Measurements from ENCODE around the gene TP73.
A peak's percentile ranks its signal among the peaks of the same experiment; 100 is the strongest.

Gene TP73

DNA sequence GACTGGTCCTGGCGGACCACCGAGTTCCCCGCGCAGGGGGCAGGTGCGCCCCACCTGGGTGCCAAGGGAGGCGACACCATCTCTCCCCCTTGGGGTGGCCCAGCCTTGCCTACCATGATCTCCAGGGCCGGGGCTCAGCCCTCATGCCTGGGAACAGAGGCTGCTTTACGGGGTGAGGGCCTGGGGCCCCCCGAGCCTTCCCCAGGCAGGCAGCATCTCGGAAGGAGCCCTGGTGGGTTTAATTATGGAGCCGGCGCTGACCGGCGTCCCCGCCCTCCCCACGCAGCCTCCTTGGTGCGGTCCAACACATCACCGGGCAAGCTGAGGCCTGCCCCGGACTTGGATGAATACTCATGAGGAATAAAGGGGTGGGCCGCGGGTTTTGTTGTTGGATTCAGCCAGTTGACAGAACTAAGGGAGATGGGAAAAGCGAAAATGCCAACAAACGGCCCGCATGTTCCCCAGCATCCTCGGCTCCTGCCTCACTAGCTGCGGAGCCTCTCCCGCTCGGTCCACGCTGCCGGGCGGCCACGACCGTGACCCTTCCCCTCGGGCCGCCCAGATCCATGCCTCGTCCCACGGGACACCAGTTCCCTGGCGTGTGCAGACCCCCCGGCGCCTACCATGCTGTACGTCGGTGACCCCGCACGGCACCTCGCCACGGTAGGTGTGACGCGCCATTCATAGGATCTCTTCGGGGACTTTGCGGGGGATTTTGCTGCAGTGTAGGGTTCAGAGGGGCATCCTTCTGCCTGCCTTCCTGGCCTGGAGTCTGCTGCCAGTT is 38.2 kb downstream of the TP73 start:
- DNase-seq = no peak

- no peak for DNase-seq
These were observed 39.3 kb downstream of the TP73 start for GRCh38 chr1:3691421-3692204.

- no peak for DNase-seq
These were observed 40.3 kb downstream of the TP73 start for GRCh38 chr1:3692598-3692997.

- no peak for DNase-seq
These were observed 41.0 kb downstream of the TP73 start for GRCh38 chr1:3693321-3693720.

GRCh38 chr1:3695326-3696217 is 43.3 kb downstream of the TP73 start:
- DNase-seq = peak; percentile 41

- DNase-seq = no peak
These were observed 44.4 kb downstream of the TP73 start for GRCh38 chr1:3696689-3697088.

DNA sequence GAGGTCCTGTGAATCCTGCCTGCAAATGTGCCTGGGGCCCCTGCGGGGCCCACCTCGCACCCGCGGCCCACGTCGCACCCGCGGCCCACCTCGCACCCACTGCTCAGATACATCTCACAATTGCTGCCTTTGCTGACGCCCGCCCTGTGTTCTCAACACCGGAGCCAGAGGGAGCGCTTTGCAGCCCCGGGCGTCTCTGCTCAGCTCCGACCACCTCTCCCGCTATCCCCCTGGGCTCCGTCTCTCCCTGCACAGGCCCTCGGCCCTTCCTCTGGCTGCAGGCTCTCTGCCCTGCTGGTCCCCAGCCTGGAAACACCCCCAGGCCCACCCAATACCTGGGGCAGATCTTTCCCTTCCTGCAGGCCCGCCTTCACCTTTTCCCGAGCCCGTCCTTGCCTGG is 44.8 kb downstream of the TP73 start:
- DNase-seq = no peak

DNA sequence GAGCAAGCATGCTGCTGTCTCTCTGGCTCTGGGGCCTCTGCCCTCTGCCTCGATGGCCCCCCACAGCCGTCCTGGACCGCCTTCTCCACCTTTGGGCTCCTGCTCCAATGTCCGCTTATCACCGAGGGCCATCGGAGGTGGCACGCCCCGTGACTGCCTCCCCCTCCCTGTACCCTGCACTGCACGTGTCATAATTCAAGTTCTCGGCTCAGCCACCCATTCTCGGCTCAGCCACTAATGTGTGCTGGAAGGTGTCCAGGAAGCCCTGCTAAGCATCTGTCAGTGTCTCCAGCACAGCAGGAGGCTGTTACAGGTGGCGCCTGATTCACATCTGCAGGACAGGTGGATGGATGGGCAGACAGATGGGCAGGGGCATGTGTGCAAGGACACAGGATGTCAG is 45.5 kb downstream of the TP73 start:
- no peak for DNase-seq

GRCh38 chr1:3698660-3699408 is 46.5 kb downstream of the TP73 start:
- no peak for DNase-seq

DNA sequence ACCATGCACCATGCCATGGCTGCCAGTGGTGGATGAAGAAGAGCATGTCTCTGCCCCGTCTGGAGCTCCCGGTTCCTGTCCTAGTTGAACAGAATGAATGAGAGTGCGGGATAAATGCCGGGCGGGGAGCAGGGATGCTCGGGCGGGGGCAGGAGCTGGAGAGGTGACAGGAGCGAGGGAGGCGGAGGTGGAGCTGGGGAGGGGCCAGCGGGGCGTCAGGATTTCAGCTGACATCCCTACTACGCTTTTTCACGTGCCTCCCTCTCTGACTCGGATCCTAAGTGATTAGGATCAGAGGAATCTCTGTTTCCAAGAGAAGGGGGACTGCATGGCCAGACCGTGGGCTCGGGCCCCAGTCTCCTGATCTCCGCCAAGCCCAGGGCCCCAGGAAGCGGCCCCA is 47.3 kb downstream of the TP73 start:
- DNase-seq = no peak

GRCh38 chr1:3700631-3701030 is 48.3 kb downstream of the TP73 start:
- no peak for DNase-seq

DNA sequence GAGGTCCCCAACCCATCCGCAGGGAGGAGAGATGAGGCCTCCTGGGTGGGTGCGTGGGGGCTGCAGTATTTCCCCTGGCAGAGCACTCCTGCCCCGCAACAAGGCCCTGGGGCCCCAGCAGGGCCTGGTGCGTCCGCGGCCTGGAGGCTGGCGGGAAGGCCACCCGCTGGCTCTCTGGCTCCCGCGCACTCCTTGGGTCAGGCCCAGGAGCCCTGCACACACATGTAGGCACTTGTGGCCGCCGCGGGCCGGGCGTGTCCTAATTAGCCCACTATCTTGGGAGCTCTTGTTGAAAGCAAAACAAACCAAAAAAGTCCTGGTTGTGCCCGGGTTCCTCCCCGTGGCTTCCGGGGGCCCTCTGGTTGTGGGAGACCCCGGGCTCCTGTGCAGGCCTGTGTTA is 50.2 kb downstream of the TP73 start:
- no peak for DNase-seq

DNA sequence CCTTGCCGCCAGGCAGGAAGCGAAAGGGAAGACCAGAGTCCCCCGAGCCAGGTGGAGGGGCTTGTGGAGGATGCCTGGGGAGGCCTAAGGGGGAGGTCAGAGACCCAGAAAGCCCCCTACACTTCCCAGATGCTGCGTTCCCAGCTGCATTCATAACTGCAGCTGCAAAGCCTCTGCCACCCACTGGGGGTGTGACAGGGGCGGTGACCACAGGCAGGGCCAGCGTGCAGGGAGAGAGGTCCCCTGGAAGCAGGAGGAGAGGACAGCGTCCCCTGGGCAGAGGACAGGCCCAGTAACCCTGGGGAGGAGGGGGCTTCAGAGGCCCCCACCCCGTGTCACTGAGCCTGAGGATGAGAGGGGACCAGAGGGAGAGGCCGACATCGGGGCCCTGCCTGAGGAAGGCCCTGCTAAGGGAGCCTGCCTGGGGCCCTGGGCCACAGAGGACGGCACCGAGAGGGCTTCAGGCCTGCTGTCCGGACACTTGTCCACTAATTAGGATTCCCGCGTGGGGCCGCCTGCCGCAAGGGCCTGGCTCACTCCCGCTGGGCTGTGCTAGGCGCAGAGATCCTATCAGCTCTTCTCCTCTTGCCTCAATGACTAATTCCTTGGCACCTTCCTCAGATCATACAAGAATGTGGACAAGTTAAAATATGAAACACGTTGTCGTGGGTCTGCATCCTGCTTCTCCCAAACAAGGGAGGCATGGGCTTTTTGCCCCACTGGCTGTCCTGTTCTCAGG is 50.8 kb downstream of the TP73 start:
- no peak for DNase-seq

DNA sequence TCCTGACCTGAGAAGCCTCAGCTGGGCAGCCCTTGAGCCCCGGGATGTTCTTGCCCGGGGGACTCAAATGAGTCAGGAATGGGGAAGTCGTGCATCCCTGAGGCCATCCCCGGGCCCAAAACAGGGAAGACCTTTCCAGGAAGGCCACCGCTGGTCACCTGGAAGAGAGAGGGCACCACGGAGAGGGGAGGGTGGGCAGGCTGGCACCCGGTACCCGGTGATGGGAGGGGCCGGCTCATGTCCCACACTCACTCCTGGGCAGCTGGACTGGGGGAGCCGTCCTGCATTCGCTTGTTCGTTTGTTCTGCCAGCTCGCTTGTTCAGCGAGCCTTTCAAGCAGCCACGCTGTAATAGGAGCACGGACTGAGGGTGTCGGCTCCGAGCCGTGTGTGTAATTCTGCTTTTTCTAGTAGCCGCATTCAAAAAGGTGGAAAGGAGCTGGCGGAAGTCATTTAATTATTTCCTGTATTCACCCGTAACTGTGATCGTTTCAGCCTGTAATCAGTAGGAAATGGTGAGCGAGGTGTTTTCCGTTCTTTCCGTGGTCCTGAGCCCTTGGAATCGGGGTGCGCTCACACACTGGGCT is 51.6 kb downstream of the TP73 start:
- no peak for DNase-seq

- no peak for DNase-seq
These were observed 53.1 kb downstream of the TP73 start for GRCh38 chr1:3705341-3705950.

DNA sequence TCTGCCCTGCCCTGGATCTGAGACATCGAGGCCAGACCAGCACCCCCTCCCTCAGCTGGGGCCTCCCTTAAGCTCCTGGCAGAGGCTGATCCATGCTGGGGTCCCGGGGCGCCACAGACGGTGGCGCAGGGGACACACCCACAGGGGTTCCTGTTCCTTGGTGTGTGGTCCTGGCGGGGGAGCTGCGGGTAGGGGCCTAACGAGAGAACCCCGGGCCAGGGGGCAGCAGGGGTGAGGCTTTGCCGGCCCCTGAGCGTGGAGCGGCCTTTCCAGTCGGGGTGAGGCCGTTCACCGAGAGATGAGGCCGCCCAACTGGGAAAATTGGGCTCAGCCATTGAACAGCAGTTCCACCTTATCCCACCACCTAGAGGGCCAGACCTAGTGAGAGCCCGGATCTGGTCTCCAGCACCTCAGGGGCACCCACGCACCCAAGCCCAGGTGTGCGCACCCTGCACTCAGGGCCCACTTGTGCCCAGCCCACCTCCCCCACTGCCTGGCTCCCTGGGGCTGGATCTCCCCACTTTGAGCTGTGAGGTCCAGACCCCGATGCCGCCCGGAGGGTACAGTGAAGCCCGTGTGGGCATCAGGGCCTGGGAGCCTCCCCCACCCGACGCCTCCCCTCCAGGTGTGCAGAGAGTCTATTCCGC is 54.5 kb downstream of the TP73 start:
- no peak for DNase-seq

- no peak for DNase-seq
These were observed 55.1 kb downstream of the TP73 start for GRCh38 chr1:3707298-3707938.

DNA sequence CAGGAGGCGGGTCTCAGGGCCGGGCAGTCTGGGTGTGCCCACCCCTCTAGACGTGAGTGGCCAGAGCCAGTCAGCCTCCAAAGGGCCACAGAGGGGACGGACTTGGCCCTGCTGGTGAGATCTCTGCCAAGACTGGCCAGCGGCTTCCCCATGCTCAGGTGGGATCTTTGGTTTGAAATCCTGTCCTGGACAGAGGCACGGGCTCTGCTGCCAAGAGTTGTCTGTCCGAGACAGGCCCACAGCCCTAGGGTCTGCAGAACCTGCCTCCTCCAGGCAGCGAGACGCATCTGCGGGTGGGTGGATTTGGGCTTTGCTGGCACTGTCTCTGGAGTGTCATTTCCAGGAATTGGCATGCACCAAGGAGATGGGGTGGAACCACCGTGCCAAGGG is 55.6 kb downstream of the TP73 start:
- no peak for DNase-seq

DNA sequence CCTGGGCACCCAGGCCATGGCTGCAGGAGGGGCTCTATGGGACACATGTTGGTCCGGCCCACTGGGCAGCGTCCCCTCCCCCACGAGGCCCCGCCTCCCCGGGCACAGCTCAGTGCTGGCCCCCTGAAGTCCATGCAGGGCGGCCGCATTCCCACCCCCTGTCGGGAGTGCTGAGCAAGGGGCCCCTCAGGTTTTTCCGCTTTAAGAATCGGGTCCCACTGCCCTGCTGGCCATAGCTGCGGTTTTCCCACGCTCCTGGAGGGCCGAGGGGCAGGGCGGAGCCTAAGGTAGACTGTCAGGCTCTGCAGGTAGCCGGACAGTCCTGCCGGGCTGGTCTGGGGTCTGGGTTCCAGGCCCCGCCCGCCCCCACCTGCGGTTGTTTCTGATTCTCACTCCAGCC is 56.5 kb downstream of the TP73 start:
- no peak for DNase-seq

GRCh38 chr1:3710251-3710650 is 57.9 kb downstream of the TP73 start:
- DNase-seq = no peak

All from activated naive CD4-positive, alpha-beta T cell treated with anti-CD3 and anti-CD28 coated beads, Interleukin-2, amount 50 U/mL, for 16 hours (primary cell).